Measurements from ENCODE around the gene CLDN12. TPM values are rescaled to one million over a fixed set of nuclear protein-coding genes. Genes with fewer than 3 reads are reported as not detected.

The CLDN12 gene
- total and polyA plus RNA-seq, 2 experiments from 2014 or later = 16.6 to 48.5 TPM

DNA sequence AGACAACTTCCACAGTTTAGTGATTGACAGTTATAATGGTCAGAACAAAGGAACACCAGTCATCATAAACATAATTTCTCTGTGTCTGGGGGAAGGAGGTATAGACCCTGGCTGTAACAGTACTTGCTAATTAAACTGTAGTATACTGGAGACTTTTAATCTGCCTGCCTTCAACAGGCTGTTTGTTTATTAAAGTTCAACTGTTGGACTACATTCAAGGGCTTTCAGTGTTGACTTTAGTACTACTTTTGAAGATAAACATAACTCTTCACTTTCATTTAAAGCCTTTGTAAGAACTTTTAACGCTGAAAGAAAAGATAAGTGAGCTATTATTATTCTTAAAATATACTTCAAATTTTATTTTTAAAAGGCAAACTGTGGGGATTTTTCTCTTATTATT lies 50.7 kb downstream of the CLDN12 start:
- 0 out of 2 replicates have a peak, but pooled peaks cover 2% of the 10 kb centered on the region for H3K9me2 ChIP-seq (ENCODE audit: insufficient read depth)
- DNase-seq (ENCODE audit: low spot score) (no peak), ATAC-seq (no peak)
- no peak overlapping the region for H3K4me3 ChIP-seq
- H3K27ac ChIP-seq (ENCODE audit: low read depth) = no peak overlapping the region
- no peaks in the 10 kb centered on the region for H3F3A ChIP-seq (replicated peaks; ENCODE audit: low read depth)
- H2AFZ ChIP-seq = no peak overlapping the region
- no peaks in the 10 kb centered on the region for H4K20me1 ChIP-seq (replicated peaks; ENCODE audit: insufficient read depth)
- no peaks in the 10 kb centered on the region for H3K27me3 ChIP-seq (ENCODE audit: insufficient read depth)
- H3K36me3 Mint-ChIP-seq (ENCODE audit: low read depth) = no peaks in the 10 kb centered on the region
- no peaks in the 10 kb centered on the region for H3K9me3 Mint-ChIP-seq
- no peaks in the 10 kb centered on the region for H3K36me3 ChIP-seq (ENCODE audit: insufficient read depth)
- H3K27me3 Mint-ChIP-seq (ENCODE audit: insufficient read depth, low read depth, poor library complexity) = peaks cover 2% of the 10 kb centered on the region
- H3K4me3 Mint-ChIP-seq = no peak overlapping the region
- H3K4me1 ChIP-seq (ENCODE audit: insufficient read depth) = no peaks in the 10 kb centered on the region
- H3K79me2 ChIP-seq (replicated peaks; ENCODE audit: insufficient read depth) = no peaks in the 10 kb centered on the region
- no peak overlapping the region for H3K4me2 ChIP-seq
- TF ChIP-seq POLR2AphosphoS5 (IDR thresholded peaks at IDR 0.05; ENCODE audit: low read depth) (no peak), EZH2 (IDR thresholded peaks at IDR 0.05; ENCODE audit: low read depth, unreplicated experiment) (no peak), STAT1 (IDR thresholded peaks at IDR 0.05; ENCODE audit: unreplicated experiment) (no peak), CREB1 (CRISPR knock-in tag; IDR thresholded peaks at IDR 0.05; ENCODE audit: low read depth) (no peak), JUNB (IDR thresholded peaks at IDR 0.05; ENCODE audit: unreplicated experiment) (no peak), EZH2phosphoT487 (IDR thresholded peaks at IDR 0.05; ENCODE audit: unreplicated experiment) (no peak), ZNF331 (CRISPR knock-in tag; IDR thresholded peaks at IDR 0.05; ENCODE audit: low read depth) (no peak), ZNF114 (CRISPR knock-in tag; IDR thresholded peaks at IDR 0.05) (no peak), NANOG (IDR thresholded peaks at IDR 0.05; ENCODE audit: borderline replicate concordance) (no peak)
- TF ChIP-seq, protein P1, sequence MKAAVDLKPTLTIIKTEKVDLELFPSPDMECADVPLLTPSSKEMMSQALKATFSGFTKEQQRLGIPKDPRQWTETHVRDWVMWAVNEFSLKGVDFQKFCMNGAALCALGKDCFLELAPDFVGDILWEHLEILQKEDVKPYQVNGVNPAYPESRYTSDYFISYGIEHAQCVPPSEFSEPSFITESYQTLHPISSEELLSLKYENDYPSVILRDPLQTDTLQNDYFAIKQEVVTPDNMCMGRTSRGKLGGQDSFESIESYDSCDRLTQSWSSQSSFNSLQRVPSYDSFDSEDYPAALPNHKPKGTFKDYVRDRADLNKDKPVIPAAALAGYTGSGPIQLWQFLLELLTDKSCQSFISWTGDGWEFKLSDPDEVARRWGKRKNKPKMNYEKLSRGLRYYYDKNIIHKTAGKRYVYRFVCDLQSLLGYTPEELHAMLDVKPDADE (IDR thresholded peaks at IDR 0.05) = no peak
- TF ChIP-seq, protein P2, sequence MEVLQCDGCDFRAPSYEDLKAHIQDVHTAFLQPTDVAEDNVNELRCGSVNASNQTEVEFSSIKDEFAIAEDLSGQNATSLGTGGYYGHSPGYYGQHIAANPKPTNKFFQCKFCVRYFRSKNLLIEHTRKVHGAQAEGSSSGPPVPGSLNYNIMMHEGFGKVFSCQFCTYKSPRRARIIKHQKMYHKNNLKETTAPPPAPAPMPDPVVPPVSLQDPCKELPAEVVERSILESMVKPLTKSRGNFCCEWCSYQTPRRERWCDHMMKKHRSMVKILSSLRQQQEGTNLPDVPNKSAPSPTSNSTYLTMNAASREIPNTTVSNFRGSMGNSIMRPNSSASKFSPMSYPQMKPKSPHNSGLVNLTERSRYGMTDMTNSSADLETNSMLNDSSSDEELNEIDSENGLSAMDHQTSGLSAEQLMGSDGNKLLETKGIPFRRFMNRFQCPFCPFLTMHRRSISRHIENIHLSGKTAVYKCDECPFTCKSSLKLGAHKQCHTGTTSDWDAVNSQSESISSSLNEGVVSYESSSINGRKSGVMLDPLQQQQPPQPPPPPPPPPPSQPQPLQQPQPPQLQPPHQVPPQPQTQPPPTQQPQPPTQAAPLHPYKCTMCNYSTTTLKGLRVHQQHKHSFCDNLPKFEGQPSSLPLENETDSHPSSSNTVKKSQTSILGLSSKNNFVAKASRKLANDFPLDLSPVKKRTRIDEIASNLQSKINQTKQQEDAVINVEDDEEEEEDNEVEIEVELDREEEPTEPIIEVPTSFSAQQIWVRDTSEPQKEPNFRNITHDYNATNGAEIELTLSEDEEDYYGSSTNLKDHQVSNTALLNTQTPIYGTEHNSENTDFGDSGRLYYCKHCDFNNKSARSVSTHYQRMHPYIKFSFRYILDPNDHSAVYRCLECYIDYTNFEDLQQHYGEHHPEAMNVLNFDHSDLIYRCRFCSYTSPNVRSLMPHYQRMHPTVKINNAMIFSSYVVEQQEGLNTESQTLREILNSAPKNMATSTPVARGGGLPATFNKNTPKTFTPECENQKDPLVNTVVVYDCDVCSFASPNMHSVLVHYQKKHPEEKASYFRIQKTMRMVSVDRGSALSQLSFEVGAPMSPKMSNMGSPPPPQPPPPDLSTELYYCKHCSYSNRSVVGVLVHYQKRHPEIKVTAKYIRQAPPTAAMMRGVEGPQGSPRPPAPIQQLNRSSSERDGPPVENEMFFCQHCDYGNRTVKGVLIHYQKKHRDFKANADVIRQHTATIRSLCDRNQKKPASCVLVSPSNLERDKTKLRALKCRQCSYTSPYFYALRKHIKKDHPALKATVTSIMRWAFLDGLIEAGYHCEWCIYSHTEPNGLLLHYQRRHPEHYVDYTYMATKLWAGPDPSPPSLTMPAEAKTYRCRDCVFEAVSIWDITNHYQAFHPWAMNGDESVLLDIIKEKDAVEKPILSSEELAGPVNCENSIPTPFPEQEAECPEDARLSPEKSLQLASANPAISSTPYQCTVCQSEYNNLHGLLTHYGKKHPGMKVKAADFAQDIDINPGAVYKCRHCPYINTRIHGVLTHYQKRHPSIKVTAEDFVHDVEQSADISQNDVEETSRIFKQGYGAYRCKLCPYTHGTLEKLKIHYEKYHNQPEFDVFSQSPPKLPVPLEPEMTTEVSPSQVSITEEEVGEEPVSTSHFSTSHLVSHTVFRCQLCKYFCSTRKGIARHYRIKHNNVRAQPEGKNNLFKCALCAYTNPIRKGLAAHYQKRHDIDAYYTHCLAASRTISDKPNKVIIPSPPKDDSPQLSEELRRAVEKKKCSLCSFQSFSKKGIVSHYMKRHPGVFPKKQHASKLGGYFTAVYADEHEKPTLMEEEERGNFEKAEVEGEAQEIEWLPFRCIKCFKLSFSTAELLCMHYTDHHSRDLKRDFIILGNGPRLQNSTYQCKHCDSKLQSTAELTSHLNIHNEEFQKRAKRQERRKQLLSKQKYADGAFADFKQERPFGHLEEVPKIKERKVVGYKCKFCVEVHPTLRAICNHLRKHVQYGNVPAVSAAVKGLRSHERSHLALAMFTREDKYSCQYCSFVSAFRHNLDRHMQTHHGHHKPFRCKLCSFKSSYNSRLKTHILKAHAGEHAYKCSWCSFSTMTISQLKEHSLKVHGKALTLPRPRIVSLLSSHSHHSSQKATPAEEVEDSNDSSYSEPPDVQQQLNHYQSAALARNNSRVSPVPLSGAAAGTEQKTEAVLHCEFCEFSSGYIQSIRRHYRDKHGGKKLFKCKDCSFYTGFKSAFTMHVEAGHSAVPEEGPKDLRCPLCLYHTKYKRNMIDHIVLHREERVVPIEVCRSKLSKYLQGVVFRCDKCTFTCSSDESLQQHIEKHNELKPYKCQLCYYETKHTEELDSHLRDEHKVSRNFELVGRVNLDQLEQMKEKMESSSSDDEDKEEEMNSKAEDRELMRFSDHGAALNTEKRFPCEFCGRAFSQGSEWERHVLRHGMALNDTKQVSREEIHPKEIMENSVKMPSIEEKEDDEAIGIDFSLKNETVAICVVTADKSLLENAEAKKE (CRISPR knock-in tag; IDR thresholded peaks at IDR 0.05) = no peak
- TF ChIP-seq, protein P3, sequence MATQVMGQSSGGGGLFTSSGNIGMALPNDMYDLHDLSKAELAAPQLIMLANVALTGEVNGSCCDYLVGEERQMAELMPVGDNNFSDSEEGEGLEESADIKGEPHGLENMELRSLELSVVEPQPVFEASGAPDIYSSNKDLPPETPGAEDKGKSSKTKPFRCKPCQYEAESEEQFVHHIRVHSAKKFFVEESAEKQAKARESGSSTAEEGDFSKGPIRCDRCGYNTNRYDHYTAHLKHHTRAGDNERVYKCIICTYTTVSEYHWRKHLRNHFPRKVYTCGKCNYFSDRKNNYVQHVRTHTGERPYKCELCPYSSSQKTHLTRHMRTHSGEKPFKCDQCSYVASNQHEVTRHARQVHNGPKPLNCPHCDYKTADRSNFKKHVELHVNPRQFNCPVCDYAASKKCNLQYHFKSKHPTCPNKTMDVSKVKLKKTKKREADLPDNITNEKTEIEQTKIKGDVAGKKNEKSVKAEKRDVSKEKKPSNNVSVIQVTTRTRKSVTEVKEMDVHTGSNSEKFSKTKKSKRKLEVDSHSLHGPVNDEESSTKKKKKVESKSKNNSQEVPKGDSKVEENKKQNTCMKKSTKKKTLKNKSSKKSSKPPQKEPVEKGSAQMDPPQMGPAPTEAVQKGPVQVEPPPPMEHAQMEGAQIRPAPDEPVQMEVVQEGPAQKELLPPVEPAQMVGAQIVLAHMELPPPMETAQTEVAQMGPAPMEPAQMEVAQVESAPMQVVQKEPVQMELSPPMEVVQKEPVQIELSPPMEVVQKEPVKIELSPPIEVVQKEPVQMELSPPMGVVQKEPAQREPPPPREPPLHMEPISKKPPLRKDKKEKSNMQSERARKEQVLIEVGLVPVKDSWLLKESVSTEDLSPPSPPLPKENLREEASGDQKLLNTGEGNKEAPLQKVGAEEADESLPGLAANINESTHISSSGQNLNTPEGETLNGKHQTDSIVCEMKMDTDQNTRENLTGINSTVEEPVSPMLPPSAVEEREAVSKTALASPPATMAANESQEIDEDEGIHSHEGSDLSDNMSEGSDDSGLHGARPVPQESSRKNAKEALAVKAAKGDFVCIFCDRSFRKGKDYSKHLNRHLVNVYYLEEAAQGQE (IDR thresholded peaks at IDR 0.05; ENCODE audit: unreplicated experiment) = no peak
- TF ChIP-seq, protein P4, sequence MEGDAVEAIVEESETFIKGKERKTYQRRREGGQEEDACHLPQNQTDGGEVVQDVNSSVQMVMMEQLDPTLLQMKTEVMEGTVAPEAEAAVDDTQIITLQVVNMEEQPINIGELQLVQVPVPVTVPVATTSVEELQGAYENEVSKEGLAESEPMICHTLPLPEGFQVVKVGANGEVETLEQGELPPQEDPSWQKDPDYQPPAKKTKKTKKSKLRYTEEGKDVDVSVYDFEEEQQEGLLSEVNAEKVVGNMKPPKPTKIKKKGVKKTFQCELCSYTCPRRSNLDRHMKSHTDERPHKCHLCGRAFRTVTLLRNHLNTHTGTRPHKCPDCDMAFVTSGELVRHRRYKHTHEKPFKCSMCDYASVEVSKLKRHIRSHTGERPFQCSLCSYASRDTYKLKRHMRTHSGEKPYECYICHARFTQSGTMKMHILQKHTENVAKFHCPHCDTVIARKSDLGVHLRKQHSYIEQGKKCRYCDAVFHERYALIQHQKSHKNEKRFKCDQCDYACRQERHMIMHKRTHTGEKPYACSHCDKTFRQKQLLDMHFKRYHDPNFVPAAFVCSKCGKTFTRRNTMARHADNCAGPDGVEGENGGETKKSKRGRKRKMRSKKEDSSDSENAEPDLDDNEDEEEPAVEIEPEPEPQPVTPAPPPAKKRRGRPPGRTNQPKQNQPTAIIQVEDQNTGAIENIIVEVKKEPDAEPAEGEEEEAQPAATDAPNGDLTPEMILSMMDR (conservative IDR thresholded peaks at IDR 0.05; ENCODE audit: low read depth in 2 of 2) = no peak
- no peak overlapping the region for H3K27ac Mint-ChIP-seq
- peaks cover 4% of the 10 kb centered on the region; the same call in 2 of the 3 replicates for H3K4me1 Mint-ChIP-seq

All from GM23338 (cell line).